Activated CD4-positive, CD25-positive, alpha-beta regulatory T cell (primary cell): Measurements from ENCODE around the gene BAHCC1.

Source experiments
- DNase-seq, 4 experiments: peaks; one replicate each; lab custom pipeline; 2025; lab: John Stamatoyannopoulos, UW

Gene BAHCC1

GRCh38 chr17:81443269-81443668 lies 48.0 kb downstream of the BAHCC1 start:
- DNase-seq: no peak

- DNase-seq: no peak
Observed at GRCh38 chr17:81444610-81445339, 49.5 kb downstream of the BAHCC1 start.

- no peak for DNase-seq
Observed at GRCh38 chr17:81445642-81446503, 50.6 kb downstream of the BAHCC1 start.

- no peak for DNase-seq
Observed at GRCh38 chr17:81447331-81447933, 52.2 kb downstream of the BAHCC1 start.

- no peak for DNase-seq
Observed at GRCh38 chr17:81448442-81448841, 53.2 kb downstream of the BAHCC1 start.

GRCh38 chr17:81448950-81449349 lies 53.7 kb downstream of the BAHCC1 start:
- DNase-seq: no peak

- DNase-seq: no peak
Observed at GRCh38 chr17:81449351-81449750, 54.1 kb downstream of the BAHCC1 start.

- DNase-seq: no peak
Observed at GRCh38 chr17:81451823-81452222, 56.6 kb downstream of the BAHCC1 start.

- DNase-seq: no peak
Observed at GRCh38 chr17:81452551-81452950, 57.3 kb downstream of the BAHCC1 start.

- DNase-seq: no peak
Observed at GRCh38 chr17:81453076-81453475, 57.8 kb downstream of the BAHCC1 start.

GRCh38 chr17:81453712-81454111 lies 58.5 kb downstream of the BAHCC1 start:
- no peak for DNase-seq

- DNase-seq: no peak
Observed at GRCh38 chr17:81454473-81454872, 59.2 kb downstream of the BAHCC1 start.

- no peak for DNase-seq
Observed at GRCh38 chr17:81455387-81455786, 60.1 kb downstream of the BAHCC1 start.

- no peak for DNase-seq
Observed at GRCh38 chr17:81456091-81456490, 60.8 kb downstream of the BAHCC1 start.

GRCh38 chr17:81456798-81457197 lies 61.5 kb downstream of the BAHCC1 start:
- no peak for DNase-seq

- DNase-seq: no peak
Observed at GRCh38 chr17:81457401-81457800, 62.1 kb downstream of the BAHCC1 start.

- no peak for DNase-seq
Observed at GRCh38 chr17:81457917-81458555, 62.8 kb downstream of the BAHCC1 start.

- DNase-seq: no peak
Observed at GRCh38 chr17:81458628-81459027, 63.4 kb downstream of the BAHCC1 start.

- no peak for DNase-seq
Observed at GRCh38 chr17:81459224-81459623, 64.0 kb downstream of the BAHCC1 start.

- DNase-seq: no peak
Observed at GRCh38 chr17:81459864-81460263, 64.6 kb downstream of the BAHCC1 start.

- no peak for DNase-seq
Observed at GRCh38 chr17:81460856-81461460, 65.7 kb downstream of the BAHCC1 start.
